WTC11 (cell line): Measurements from ENCODE around the gene LRRC37A3. TPM values are rescaled to one million over a fixed set of nuclear protein-coding genes. Genes with fewer than 3 reads are reported as not detected.
"Not testable (repeated sequence)": the region's sequence is repeated elsewhere in the genome, so short reads cannot be mapped to it uniquely, and the experiment has no call there.

ENCODE experiments used
- ATAC-seq: fragments of 200-7000 bp; cut with Tn5 transposase; 2 replicates; pipeline ENCODE4 v1.10.0; 2021; ENCODE audit warnings: mild to moderate bottlenecking, moderate library complexity
- Bru-seq: library from RNA; stranded (reverse); fragments of 400-500 nt; gene quantifications from one replicate; lab custom pipeline; 2021; lab: Mats Ljungman, UMichigan
- CTCF ChIA-PET: fragments of 300-600 bp; sonication (Branson Sonifier 250); formaldehyde crosslinking; loops from one replicate; lab custom pipeline; 2021; ENCODE audit warnings: antibody characterized with exemption; lab: Charles Lee
- POLR2A ChIA-PET: fragments of 350-600 bp; sonication (Branson Sonifier 250); formaldehyde crosslinking; loops from one replicate; lab custom pipeline; 2021; ENCODE audit warnings: antibody characterized with exemption; lab: Charles Lee
- DNase-seq: peaks from one replicate; pipeline ENCODE4 v3.0.0; 2021; ENCODE audit warnings: low spot score
- H3K27ac Mint-ChIP-seq: 2 replicates; pipeline ENCODE4 v1.8.0; 2021; ENCODE audit warnings: mixed read lengths
- H3K27me3 Mint-ChIP-seq: 2 replicates; pipeline ENCODE4 v1.8.0; 2021; ENCODE audit warnings: low read depth, mild to moderate bottlenecking, moderate library complexity, mixed read lengths
- H3K36me3 Mint-ChIP-seq: 2 replicates; pipeline ENCODE4 v1.8.0; 2021; ENCODE audit warnings: mixed read lengths
- H3K4me1 Mint-ChIP-seq: 2 replicates; pipeline ENCODE4 v1.8.0; 2022; ENCODE audit warnings: mixed read lengths
- H3K4me3 Mint-ChIP-seq: 2 replicates; pipeline ENCODE4 v1.8.0; 2021; ENCODE audit warnings: mild to moderate bottlenecking, moderate library complexity, mixed read lengths
- H3K9me3 Mint-ChIP-seq: 2 replicates; pipeline ENCODE4 v1.8.0; 2021; ENCODE audit warnings: mixed read lengths
- ETV6 ChIP-seq: sonication (generic); formaldehyde crosslinking; IDR thresholded peaks from 2 replicates; pipeline ENCODE4 v1.8.1; 2022; ENCODE audit warnings: mild to moderate bottlenecking, missing genetic modification reagents
- FOXK1 ChIP-seq: sonication (generic); formaldehyde crosslinking; IDR thresholded peaks from 2 replicates; pipeline ENCODE4 v1.8.0; 2022; ENCODE audit warnings: mild to moderate bottlenecking, moderate library complexity, missing genetic modification reagents
- FOXP1 ChIP-seq: sonication (generic); formaldehyde crosslinking; IDR thresholded peaks from 2 replicates; pipeline ENCODE4 v1.8.0; 2022; ENCODE audit warnings: missing genetic modification reagents, mild to moderate bottlenecking, moderate library complexity, borderline replicate concordance
- MYBL2 ChIP-seq: sonication (generic); formaldehyde crosslinking; IDR thresholded peaks from 2 replicates; pipeline ENCODE4 v1.8.1; 2023; ENCODE audit warnings: mild to moderate bottlenecking, moderate library complexity, missing genetic modification reagents
- SMAD3 ChIP-seq: sonication (generic); formaldehyde crosslinking; IDR thresholded peaks from 2 replicates; pipeline ENCODE4 v1.8.0; 2022; ENCODE audit warnings: missing genetic modification reagents, mild to moderate bottlenecking, borderline replicate concordance
- SP1 ChIP-seq: sonication (generic); formaldehyde crosslinking; conservative IDR thresholded peaks from 2 replicates; pipeline ENCODE4 v1.8.1; 2022; ENCODE audit warnings: missing genetic modification reagents
- TEAD1 ChIP-seq: sonication (generic); formaldehyde crosslinking; IDR thresholded peaks from 2 replicates; pipeline ENCODE4 v1.8.0; 2022; ENCODE audit warnings: mild to moderate bottlenecking, missing genetic modification reagents
- ZNF232 ChIP-seq: sonication (generic); formaldehyde crosslinking; IDR thresholded peaks from 2 replicates; pipeline ENCODE4 v1.8.0; 2022; ENCODE audit warnings: mild to moderate bottlenecking, missing genetic modification reagents
- long read RNA-seq, 3 experiments: library from RNA in 1 of 3; library from capped mRNA in 1 of 3; library from polyadenylated mRNA in 1 of 3; unstranded in 2 of 3; stranded (forward) in 1 of 3; transcript quantifications; one replicate each; pipeline ENCODE4 v2.0.0, GENCODE V29; 2021
- total RNA-seq: library from RNA; stranded (reverse); gene quantifications from 3 replicates; pipeline ENCODE4 v1.2.3, GENCODE V29; 2021
- TF ChIP-seq, protein P1 (sequence below): fragments of 200-600 bp; IDR thresholded peaks from 2 replicates; pipeline ENCODE4 v1.8.0; 2022; ENCODE audit warnings: antibody characterized with exemption
- TF ChIP-seq, protein P2 (sequence below): sonication (generic); formaldehyde crosslinking; IDR thresholded peaks from 2 replicates; pipeline ENCODE4 v1.8.1; 2023; ENCODE audit warnings: mild to moderate bottlenecking, moderate library complexity, missing genetic modification reagents
- TF ChIP-seq, protein P3 (sequence below): sonication (generic); formaldehyde crosslinking; IDR thresholded peaks from 2 replicates; pipeline ENCODE4 v1.8.1; 2023; ENCODE audit warnings: mild to moderate bottlenecking, missing genetic modification reagents, moderate library complexity
- TF ChIP-seq, protein P4 (sequence below): sonication (generic); formaldehyde crosslinking; IDR thresholded peaks from 2 replicates; pipeline ENCODE4 v1.8.0; 2022; ENCODE audit warnings: mild to moderate bottlenecking, missing genetic modification reagents
- TF ChIP-seq, protein P5 (sequence below): sonication (generic); formaldehyde crosslinking; IDR thresholded peaks from 2 replicates; pipeline ENCODE4 v1.8.1; 2022; ENCODE audit warnings: mild to moderate bottlenecking, moderate library complexity, missing genetic modification reagents
- TF ChIP-seq, protein P6 (sequence below): sonication (generic); formaldehyde crosslinking; IDR thresholded peaks from 2 replicates; pipeline ENCODE4 v1.8.0; 2022; ENCODE audit warnings: mild to moderate bottlenecking, missing genetic modification reagents

The LRRC37A3 gene
- 3.5 to 4.6 TPM (median 4.4 TPM) in 3 replicates for total RNA-seq
- Bru-seq, nascent RNA = percentile 51 among the genes with signal in this experiment
- long read RNA-seq, experiment 1, partial matches to known transcripts = 0 of 4 reads
- long read RNA-seq, experiment 1, other reads (novel, unspliced or antisense) = 4 of 4 reads
- long read RNA-seq, experiment 2, partial matches to known transcripts = 1 of 2 reads
- long read RNA-seq, experiment 2, other reads (novel, unspliced or antisense) = 1 of 2 reads
- long read RNA-seq, experiment 3 = 0 reads

DNA sequence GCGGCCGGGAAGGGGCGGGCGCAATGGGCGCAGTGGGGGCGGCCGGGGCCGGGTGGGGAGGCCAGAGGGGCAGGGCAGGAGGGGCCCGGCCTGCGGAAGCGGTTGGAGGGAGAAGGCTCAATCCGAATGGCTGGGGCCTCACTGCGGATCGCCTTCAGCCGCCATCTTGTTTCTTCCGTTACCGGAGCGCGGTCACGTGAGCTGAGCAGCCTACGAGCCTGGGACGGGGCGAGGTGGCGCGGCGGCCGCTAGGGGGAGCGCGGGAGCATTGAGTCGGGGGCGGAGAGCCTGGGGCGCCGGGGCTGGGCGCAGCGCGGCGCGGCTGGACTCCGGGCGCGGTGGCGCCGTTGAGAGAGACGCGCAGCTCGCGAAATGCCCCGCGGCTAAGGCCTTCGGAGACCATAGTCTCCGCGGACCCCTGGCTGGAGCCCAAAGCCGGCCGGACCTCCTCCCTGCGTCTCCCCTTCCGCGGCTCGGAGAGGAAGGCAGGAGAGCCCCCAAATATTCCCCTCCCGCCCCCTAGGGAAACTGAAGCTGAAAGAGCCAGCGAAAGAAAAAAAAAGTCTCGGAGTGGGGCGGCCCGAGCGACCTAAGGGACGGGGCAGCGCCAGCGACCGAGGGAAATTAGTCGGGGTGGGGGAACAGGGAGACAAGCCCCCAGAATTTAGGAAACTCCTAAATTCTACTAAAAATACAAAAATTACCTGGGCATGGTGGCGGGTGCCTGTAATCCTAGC is at the start of gene LRRC37A3:
TSS of gene LRRC37A3 (minus strand) at position 190 of the 737 bp plus-strand sequence. CDS start 22,221 bp downstream, outside the sequence.
- not testable (repeated sequence) for H3K4me1 Mint-ChIP-seq, H3K36me3 Mint-ChIP-seq, H3K9me3 Mint-ChIP-seq, H3K27ac Mint-ChIP-seq, H3K27me3 Mint-ChIP-seq
- peak; percentile 98 for DNase-seq
- TF ChIP-seq, protein P1, sequence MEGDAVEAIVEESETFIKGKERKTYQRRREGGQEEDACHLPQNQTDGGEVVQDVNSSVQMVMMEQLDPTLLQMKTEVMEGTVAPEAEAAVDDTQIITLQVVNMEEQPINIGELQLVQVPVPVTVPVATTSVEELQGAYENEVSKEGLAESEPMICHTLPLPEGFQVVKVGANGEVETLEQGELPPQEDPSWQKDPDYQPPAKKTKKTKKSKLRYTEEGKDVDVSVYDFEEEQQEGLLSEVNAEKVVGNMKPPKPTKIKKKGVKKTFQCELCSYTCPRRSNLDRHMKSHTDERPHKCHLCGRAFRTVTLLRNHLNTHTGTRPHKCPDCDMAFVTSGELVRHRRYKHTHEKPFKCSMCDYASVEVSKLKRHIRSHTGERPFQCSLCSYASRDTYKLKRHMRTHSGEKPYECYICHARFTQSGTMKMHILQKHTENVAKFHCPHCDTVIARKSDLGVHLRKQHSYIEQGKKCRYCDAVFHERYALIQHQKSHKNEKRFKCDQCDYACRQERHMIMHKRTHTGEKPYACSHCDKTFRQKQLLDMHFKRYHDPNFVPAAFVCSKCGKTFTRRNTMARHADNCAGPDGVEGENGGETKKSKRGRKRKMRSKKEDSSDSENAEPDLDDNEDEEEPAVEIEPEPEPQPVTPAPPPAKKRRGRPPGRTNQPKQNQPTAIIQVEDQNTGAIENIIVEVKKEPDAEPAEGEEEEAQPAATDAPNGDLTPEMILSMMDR = peak; percentile 79
- TF ChIP-seq MYBL2 (CRISPR knock-in tag) (peak; percentile 69; the same call in 1 of the 2 replicates), SP1 (CRISPR knock-in tag) (peak; percentile 68; the same call in 1 of the 2 replicates), SMAD3 (0 out of 2 replicates have a peak, but pooled peaks have one; percentile 36), FOXP1 (CRISPR knock-in tag) (peak; percentile 40; the same call in 1 of the 2 replicates), TEAD1 (CRISPR knock-in tag) (peak; percentile 50; the same call in 1 of the 2 replicates), ETV6 (CRISPR knock-in tag) (peak; percentile 42; the same call in 1 of the 2 replicates), ZNF232 (CRISPR knock-in tag) (0 out of 2 replicates have a peak, but pooled peaks have one; percentile 54), FOXK1 (CRISPR knock-in tag) (peak; percentile 57; the same call in 1 of the 2 replicates)
- TF ChIP-seq, protein P2, sequence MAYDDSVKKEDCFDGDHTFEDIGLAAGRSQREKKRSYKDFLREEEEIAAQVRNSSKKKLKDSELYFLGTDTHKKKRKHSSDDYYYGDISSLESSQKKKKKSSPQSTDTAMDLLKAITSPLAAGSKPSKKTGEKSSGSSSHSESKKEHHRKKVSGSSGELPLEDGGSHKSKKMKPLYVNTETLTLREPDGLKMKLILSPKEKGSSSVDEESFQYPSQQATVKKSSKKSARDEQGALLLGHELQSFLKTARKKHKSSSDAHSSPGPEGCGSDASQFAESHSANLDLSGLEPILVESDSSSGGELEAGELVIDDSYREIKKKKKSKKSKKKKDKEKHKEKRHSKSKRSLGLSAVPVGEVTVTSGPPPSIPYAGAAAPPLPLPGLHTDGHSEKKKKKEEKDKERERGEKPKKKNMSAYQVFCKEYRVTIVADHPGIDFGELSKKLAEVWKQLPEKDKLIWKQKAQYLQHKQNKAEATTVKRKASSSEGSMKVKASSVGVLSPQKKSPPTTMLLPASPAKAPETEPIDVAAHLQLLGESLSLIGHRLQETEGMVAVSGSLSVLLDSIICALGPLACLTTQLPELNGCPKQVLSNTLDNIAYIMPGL = peak; percentile 94
- TF ChIP-seq, protein P3, sequence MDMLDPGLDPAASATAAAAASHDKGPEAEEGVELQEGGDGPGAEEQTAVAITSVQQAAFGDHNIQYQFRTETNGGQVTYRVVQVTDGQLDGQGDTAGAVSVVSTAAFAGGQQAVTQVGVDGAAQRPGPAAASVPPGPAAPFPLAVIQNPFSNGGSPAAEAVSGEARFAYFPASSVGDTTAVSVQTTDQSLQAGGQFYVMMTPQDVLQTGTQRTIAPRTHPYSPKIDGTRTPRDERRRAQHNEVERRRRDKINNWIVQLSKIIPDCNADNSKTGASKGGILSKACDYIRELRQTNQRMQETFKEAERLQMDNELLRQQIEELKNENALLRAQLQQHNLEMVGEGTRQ (CRISPR knock-in tag) = peak; percentile 96
- TF ChIP-seq, protein P4, sequence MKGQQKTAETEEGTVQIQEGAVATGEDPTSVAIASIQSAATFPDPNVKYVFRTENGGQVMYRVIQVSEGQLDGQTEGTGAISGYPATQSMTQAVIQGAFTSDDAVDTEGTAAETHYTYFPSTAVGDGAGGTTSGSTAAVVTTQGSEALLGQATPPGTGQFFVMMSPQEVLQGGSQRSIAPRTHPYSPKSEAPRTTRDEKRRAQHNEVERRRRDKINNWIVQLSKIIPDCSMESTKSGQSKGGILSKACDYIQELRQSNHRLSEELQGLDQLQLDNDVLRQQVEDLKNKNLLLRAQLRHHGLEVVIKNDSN (CRISPR knock-in tag) = peak; percentile 94
- TF ChIP-seq, protein P5, sequence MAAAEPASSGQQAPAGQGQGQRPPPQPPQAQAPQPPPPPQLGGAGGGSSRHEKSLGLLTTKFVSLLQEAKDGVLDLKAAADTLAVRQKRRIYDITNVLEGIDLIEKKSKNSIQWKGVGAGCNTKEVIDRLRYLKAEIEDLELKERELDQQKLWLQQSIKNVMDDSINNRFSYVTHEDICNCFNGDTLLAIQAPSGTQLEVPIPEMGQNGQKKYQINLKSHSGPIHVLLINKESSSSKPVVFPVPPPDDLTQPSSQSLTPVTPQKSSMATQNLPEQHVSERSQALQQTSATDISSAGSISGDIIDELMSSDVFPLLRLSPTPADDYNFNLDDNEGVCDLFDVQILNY (CRISPR knock-in tag) = 0 out of 2 replicates have a peak, but pooled peaks have one; percentile 43
- TF ChIP-seq, protein P6, sequence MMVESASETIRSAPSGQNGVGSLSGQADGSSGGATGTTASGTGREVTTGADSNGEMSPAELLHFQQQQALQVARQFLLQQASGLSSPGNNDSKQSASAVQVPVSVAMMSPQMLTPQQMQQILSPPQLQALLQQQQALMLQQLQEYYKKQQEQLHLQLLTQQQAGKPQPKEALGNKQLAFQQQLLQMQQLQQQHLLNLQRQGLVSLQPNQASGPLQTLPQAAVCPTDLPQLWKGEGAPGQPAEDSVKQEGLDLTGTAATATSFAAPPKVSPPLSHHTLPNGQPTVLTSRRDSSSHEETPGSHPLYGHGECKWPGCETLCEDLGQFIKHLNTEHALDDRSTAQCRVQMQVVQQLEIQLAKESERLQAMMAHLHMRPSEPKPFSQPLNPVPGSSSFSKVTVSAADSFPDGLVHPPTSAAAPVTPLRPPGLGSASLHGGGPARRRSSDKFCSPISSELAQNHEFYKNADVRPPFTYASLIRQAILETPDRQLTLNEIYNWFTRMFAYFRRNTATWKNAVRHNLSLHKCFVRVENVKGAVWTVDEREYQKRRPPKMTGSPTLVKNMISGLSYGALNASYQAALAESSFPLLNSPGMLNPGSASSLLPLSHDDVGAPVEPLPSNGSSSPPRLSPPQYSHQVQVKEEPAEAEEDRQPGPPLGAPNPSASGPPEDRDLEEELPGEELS (CRISPR knock-in tag) = 0 out of 2 replicates have a peak, but pooled peaks have one; percentile 68
- CTCF ChIA-PET = interaction anchor here (0.6 to 1.8 kb wide), 13 partner anchors 19 to 312 kb away, joined by 3 to 20 read pairs (median 3); partner anchors contain the start of gene RGS9
- POLR2A ChIA-PET = interaction anchor here (0.6 kb wide), 1 partner anchor 81 kb away, joined by 9 read pairs; no protein-coding TSS in a partner anchor
- peak within 1 kb of the TSS; percentile 71 for H3K4me3 Mint-ChIP-seq
- peak; percentile 96 for ATAC-seq
